Fibroblast of the aortic adventitia (primary cell): ENCODE data around the gene FNIP2. TPM values are rescaled to one million over a fixed set of nuclear protein-coding genes. Genes with fewer than 3 reads are reported as not detected.
"Not testable (repeated sequence)": the region's sequence is repeated elsewhere in the genome, so short reads cannot be mapped to it uniquely, and the experiment has no call there.

Source experiments
- DNase-seq: peaks from one replicate; pipeline ENCODE4 v3.0.0-alpha.2; 2010; ENCODE audit warnings: low read depth
- H3K4me3 ChIP-seq: 2 replicates; pipeline ENCODE4 v1.5.1; 2011; ENCODE audit warnings: low read depth, mild to moderate bottlenecking, control low read depth, low read length, moderate library complexity
- total RNA-seq: library from RNA; depleted of rRNA; stranded (reverse); fragments of >200 nt; gene quantifications from 2 replicates; pipeline ENCODE4 v1.2.3, GENCODE V29; 2012; ENCODE audit warnings: low replicate concordance
- TF ChIP-seq, protein P1 (sequence below): IDR thresholded peaks from 2 replicates; pipeline ENCODE4 v1.5.1; 2011; ENCODE audit warnings: mild to moderate bottlenecking, low read length, control low read depth, inconsistent platforms; ENCODE audit not compliant: insufficient read depth

Gene FNIP2
- total RNA-seq, 1 donor, result 34.3 TPM

GRCh38 chr4:158808399-158808798 is 39.6 kb downstream of the FNIP2 start:
- TF ChIP-seq, protein P1, sequence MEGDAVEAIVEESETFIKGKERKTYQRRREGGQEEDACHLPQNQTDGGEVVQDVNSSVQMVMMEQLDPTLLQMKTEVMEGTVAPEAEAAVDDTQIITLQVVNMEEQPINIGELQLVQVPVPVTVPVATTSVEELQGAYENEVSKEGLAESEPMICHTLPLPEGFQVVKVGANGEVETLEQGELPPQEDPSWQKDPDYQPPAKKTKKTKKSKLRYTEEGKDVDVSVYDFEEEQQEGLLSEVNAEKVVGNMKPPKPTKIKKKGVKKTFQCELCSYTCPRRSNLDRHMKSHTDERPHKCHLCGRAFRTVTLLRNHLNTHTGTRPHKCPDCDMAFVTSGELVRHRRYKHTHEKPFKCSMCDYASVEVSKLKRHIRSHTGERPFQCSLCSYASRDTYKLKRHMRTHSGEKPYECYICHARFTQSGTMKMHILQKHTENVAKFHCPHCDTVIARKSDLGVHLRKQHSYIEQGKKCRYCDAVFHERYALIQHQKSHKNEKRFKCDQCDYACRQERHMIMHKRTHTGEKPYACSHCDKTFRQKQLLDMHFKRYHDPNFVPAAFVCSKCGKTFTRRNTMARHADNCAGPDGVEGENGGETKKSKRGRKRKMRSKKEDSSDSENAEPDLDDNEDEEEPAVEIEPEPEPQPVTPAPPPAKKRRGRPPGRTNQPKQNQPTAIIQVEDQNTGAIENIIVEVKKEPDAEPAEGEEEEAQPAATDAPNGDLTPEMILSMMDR, result no peak
- H3K4me3 ChIP-seq, result no peak overlapping the region
- DNase-seq, result no peak

- H3K4me3 ChIP-seq, DNase-seq: not testable (repeated sequence)
Measured at GRCh38 chr4:158809208-158809607, 40.4 kb downstream of the FNIP2 start.

DNA sequence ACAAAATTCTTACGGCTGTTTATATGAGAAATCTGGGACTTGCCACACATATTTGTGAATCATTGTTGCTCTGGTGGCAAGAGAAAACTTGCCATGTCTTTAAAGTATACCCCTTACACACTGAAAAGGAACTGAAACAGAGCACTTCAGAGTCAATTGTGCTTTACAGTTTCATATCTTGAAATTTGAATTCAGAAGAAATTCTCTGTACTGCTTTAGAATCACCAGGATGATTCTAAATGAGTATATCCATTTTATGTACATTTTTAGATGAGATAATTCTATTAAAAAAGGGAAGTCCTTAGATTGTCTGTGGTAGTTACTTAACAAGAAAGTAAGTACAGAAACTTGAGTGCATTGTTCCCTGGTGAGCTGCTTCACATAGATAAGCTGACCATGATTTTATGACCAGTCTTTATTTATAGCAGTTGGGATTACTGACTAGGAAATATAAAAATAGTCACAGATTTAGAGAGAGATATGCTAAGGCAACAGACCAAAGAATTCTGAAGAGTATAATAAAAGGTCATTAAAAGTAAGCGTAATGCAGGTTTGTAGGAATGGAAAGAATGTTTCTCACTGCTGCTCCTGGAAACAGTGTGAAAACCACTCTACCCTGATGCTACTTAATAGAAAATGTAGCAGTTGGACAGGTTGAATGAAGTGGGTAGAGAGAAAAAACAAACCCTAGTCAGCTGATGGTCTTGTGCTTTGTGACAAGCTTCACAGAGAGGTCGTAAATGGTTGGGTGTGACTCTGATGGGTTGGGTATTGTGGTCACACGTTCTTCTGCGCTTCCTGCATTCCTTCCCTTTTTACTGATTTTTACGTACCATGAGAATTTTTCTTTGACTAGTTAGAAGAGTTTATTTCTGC is 41.0 kb downstream of the FNIP2 start:
- H3K4me3 ChIP-seq, result no peak overlapping the region
- TF ChIP-seq, protein P1, result no peak
- DNase-seq, result peak; percentile 98

- H3K4me3 ChIP-seq, result no peak overlapping the region
- TF ChIP-seq, protein P1, result no peak
- DNase-seq, result peak; percentile 100
Measured at GRCh38 chr4:158810487-158811215, 41.8 kb downstream of the FNIP2 start.

DNA sequence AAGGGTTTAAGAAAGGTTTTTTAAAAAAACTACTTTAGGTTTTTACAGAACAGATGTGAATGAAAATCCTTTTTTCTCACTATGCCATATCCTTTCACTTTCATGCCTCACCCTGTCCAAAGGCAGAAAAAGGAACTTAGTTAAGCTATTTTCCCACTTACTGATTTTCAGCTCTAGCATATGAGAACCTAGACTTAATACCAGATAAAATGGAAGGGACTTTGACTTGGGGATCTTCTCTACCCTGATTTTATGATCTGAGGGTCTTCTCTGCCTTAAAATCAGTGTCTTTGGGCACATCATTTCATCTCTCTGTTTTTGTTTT is 42.4 kb downstream of the FNIP2 start:
- peak overlapping the region; percentile 29 for H3K4me3 ChIP-seq
- DNase-seq, result no peak
- TF ChIP-seq, protein P1, result no peak

DNA sequence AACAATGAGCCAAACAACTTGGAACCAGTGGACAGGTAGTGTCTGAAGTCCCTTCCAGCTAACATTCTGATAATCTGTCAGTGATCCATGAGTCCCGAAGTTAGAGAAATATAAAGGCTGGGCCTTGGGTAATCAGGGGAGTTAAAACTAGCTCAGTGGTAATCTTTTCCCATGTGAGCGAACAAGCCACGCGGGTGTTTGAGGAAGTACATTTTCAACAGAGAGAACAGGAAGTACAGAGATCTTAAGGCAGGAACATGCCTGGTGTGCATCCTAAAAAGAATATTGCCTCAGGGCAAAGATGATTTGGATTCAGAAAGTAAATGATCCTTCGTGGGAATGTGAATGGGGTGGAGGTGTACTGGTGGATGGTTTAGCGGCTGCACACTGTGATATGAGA is 42.9 kb downstream of the FNIP2 start:
- no peak for DNase-seq
- H3K4me3 ChIP-seq, result no peak overlapping the region
- TF ChIP-seq, protein P1, result no peak

DNA sequence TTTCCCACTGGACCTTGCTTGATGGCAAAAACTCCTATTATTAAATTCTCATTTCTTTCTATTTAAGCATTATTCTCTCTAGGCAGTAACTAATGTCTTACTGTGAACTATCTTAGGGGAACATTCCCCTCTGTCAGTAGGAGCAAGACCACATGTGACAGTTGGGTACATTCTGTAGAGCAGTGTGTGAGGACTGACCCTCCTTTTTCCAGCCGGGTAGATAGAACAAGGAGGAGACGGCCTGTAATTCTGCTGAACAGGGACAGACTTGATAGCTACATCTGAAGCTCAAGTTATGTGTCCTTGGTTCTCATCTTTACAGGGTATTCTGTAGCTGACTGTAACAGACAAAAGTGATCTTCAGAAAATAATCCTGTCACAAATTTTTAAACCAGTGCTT is 43.3 kb downstream of the FNIP2 start:
- no peak overlapping the region for H3K4me3 ChIP-seq
- DNase-seq, result no peak
- TF ChIP-seq, protein P1, result no peak
